Stomach smooth muscle (tissue), 2 donors: ENCODE data around the gene MED13L.

ENCODE experiments used
- H3K27ac ChIP-seq: one replicate; pipeline ENCODE4 v1.7.0; 2013; ENCODE audit warnings: mild to moderate bottlenecking, low read length, inconsistent platforms
- H3K27me3 ChIP-seq, 2 donors: one replicate each; pipeline ENCODE4 v1.7.0; 2013; ENCODE audit warnings: low read length in 2 of 2; ENCODE audit not compliant: insufficient read depth in 2 of 2, control insufficient read depth in 1 of 2
- H3K36me3 ChIP-seq, 2 donors: one replicate each; pipeline ENCODE4 v1.7.0; 2013; ENCODE audit warnings: low read length in 2 of 2; ENCODE audit not compliant: control insufficient read depth in 2 of 2, insufficient read depth in 2 of 2
- H3K4me1 ChIP-seq: one replicate; pipeline ENCODE4 v1.7.0; 2013; ENCODE audit warnings: low read length; ENCODE audit not compliant: control insufficient read depth, insufficient read depth
- H3K4me3 ChIP-seq, 2 donors: one replicate each; pipeline ENCODE4 v1.7.0; 2013; ENCODE audit warnings: low read length in 2 of 2
- H3K9ac ChIP-seq, 2 donors: one replicate each; pipeline ENCODE4 v1.7.0; 2013; ENCODE audit warnings: low read length in 2 of 2, mild to moderate bottlenecking in 1 of 2
- H3K9me3 ChIP-seq, 2 donors: one replicate each; pipeline ENCODE4 v1.7.0; 2013; ENCODE audit warnings: low read length in 2 of 2; ENCODE audit not compliant: control insufficient read depth in 2 of 2
- donor health status: healthy.
- donor health status: Pancreatic carcinoma.

Gene MED13L

DNA sequence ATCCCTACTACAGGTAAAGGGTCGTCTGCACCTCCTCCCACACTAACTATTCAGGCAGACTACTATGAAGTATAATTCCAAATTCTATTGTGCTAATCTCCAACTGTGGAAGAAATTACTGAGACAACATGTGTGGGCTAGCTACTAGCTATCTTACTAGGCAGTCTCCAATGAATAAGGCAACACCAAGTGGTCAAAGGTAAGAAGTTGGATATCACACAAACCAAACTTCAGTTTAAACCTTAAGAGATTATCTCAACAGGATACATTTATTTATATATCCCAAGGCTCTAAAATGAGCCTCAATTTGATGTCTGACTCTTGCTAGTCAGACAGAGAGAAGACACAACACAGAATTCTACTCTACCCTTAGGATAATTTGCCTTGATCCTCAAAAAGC is 14.1 kb downstream of the MED13L start:
- peaks cover 13% of the 10 kb centered on the region for H3K4me1 ChIP-seq
- no peaks in the 10 kb centered on the region for H3K36me3 ChIP-seq
- no peak overlapping the region for H3K27ac ChIP-seq
- H3K27me3 ChIP-seq = no peaks in the 10 kb centered on the region
- no peak overlapping the region for H3K4me3 ChIP-seq
- H3K9me3 ChIP-seq = no peaks in the 10 kb centered on the region
- H3K9ac ChIP-seq = no peak overlapping the region

GRCh38 chr12:116262741-116263140 is 14.8 kb downstream of the MED13L start:
- Histone ChIP-seq H3K36me3 (no peaks in the 10 kb centered on the region), H3K4me1 (peaks cover 13% of the 10 kb centered on the region), H3K9me3 (no peaks in the 10 kb centered on the region), H3K27me3 (no peaks in the 10 kb centered on the region), H3K27ac (no peak overlapping the region), H3K4me3 (no peak overlapping the region), H3K9ac (no peak overlapping the region)

DNA sequence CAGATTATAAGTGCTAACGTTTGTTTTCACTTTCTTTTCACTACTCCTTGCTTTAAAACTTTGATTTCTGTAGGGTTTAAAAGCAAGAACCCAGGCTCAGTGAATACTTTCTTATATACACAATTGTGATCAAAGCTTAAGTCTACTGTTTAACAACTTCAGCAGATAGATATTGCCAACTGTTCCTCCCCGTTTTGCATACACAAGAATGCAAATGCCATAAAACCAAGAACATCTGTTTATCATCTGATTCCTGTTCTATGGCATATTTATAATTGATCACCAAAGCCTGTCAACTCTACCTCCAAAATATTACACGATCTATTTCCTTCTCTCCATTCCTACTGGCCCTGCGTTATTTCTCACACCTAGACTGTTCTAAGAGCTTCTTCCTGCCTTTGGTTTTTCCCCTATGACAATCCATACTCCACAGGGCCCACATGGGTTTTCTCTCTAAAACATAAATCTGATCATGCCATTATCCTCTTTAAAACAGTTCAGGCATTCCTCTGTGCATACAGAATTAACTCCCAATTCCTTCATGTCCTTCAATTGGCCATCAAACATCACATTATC is 15.9 kb downstream of the MED13L start:
- H3K27ac ChIP-seq = no peak overlapping the region
- no peaks in the 10 kb centered on the region for H3K9me3 ChIP-seq
- no peaks in the 10 kb centered on the region for H3K27me3 ChIP-seq
- no peaks in the 10 kb centered on the region for H3K36me3 ChIP-seq
- H3K4me3 ChIP-seq = peak overlapping the region in 1 of 2 donors; percentile 17
- no peak overlapping the region for H3K9ac ChIP-seq
- H3K4me1 ChIP-seq = peaks cover 16% of the 10 kb centered on the region

GRCh38 chr12:116259800-116260577 is 17.5 kb downstream of the MED13L start:
- Histone ChIP-seq H3K27ac (no peak overlapping the region), H3K4me3 (no peak overlapping the region), H3K27me3 (no peaks in the 10 kb centered on the region), H3K9ac (no peak overlapping the region), H3K36me3 (no peaks in the 10 kb centered on the region), H3K9me3 (no peaks in the 10 kb centered on the region), H3K4me1 (peaks cover 10% of the 10 kb centered on the region)

DNA sequence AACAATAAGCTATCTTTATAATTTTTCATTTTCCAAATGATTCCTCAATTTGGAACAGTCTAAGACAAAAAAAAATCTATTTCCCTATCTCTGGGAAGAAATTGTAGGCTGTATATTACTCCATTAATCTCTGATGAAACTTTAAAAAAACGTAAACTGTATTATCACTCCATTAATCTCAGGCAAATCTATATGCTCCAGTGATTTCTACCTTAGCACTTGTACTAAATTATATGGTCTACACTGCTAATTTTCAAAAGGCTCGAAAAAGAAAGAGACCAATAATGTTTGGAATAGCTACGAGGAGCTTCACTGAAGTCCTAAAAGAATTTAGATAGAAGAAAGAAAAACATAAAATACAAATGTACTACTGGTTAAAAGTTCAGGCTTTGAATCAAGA is 19.7 kb downstream of the MED13L start:
- Histone ChIP-seq H3K4me1 (peaks cover 6% of the 10 kb centered on the region), H3K9ac (peak overlapping the region in 1 of 2 donors; percentile 38), H3K36me3 (no peaks in the 10 kb centered on the region), H3K9me3 (no peaks in the 10 kb centered on the region), H3K27ac (no peak overlapping the region), H3K4me3 (no peak overlapping the region), H3K27me3 (no peaks in the 10 kb centered on the region)

DNA sequence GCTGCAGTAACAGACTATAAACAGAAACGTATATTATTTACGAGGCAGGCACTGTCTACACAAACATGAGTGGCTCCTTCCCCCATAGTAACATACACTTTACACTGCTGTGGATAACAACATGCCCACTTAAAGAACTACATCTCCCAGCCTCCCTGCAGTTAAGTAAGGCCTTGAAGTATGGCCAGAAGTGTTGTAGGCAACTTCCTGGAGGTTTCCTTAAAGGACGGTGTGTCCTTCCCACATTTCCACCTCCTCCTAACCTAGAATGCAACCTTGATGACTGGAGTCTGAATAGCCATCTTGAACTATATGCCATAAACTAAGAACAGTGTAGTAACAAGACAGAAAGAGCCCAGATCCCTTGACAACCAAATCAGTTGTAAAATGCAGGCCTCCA is 20.3 kb downstream of the MED13L start:
- Histone ChIP-seq H3K4me1 (peaks cover 6% of the 10 kb centered on the region), H3K4me3 (no peak overlapping the region), H3K27me3 (no peaks in the 10 kb centered on the region), H3K9ac (peak overlapping the region in 1 of 2 donors; percentile 38), H3K36me3 (no peaks in the 10 kb centered on the region), H3K27ac (peak overlapping the region; percentile 42), H3K9me3 (peaks cover 0 to 1% of the 10 kb centered on the region in 2 donors)

- Histone ChIP-seq H3K4me1 (no peaks in the 10 kb centered on the region), H3K27me3 (no peaks in the 10 kb centered on the region)
Observed at GRCh38 chr12:116249938-116250337, 27.6 kb downstream of the MED13L start.

GRCh38 chr12:116248930-116249329 is 28.6 kb downstream of the MED13L start:
- Histone ChIP-seq H3K4me3 (no peak overlapping the region), H3K36me3 (no peaks in the 10 kb centered on the region), H3K4me1 (no peaks in the 10 kb centered on the region), H3K9ac (no peak overlapping the region), H3K27ac (no peak overlapping the region), H3K27me3 (no peaks in the 10 kb centered on the region), H3K9me3 (peaks cover 0 to 4% of the 10 kb centered on the region in 2 donors)

More at GRCh38 chr12:116249938-116250337, 27.6 kb downstream of the MED13L start:
- Histone ChIP-seq H3K4me3 (no peak overlapping the region), H3K27ac (no peak overlapping the region), H3K9me3 (peaks cover 0 to 4% of the 10 kb centered on the region in 2 donors), H3K9ac (no peak overlapping the region), H3K36me3 (no peaks in the 10 kb centered on the region)

- Histone ChIP-seq H3K27ac (no peak overlapping the region), H3K9ac (no peak overlapping the region), H3K9me3 (peaks cover 0 to 4% of the 10 kb centered on the region in 2 donors), H3K27me3 (no peaks in the 10 kb centered on the region), H3K4me1 (no peaks in the 10 kb centered on the region), H3K4me3 (no peak overlapping the region), H3K36me3 (no peaks in the 10 kb centered on the region)
Observed at GRCh38 chr12:116248433-116248832, 29.1 kb downstream of the MED13L start.

- no peaks in the 10 kb centered on the region for H3K27me3 ChIP-seq
- H3K4me1 ChIP-seq = no peaks in the 10 kb centered on the region
- H3K36me3 ChIP-seq = no peaks in the 10 kb centered on the region
- H3K27ac ChIP-seq = no peak overlapping the region
- no peak overlapping the region for H3K9ac ChIP-seq
- H3K9me3 ChIP-seq = peaks cover 0 to 4% of the 10 kb centered on the region in 2 donors
- no peak overlapping the region for H3K4me3 ChIP-seq
Observed at GRCh38 chr12:116247377-116247776, 30.1 kb downstream of the MED13L start.
